GM19324 (cell line): ENCODE results near the gene SCN7A.
"Not testable (repeated sequence)": the region's sequence is repeated elsewhere in the genome, so short reads cannot be mapped to it uniquely, and the experiment has no call there.

Experiments used
- ATAC-seq: cut with Tn5 transposase; IDR thresholded peaks from one replicate; pipeline ENCODE4 v1.9.1; 2021; ENCODE audit warnings: mild to moderate bottlenecking, moderate library complexity; ENCODE audit not compliant: unreplicated experiment, low FRiP score

The SCN7A gene

GRCh38 chr2:166455823-166456222 is 38.2 kb downstream of the SCN7A start:
- not testable (repeated sequence) for ATAC-seq

- no peak for ATAC-seq
These were observed 39.9 kb downstream of the SCN7A start for GRCh38 chr2:166454006-166454595.

- ATAC-seq, result no peak
These were observed 42.6 kb downstream of the SCN7A start for GRCh38 chr2:166451468-166451867.

GRCh38 chr2:166449439-166449838 is 44.6 kb downstream of the SCN7A start:
- ATAC-seq, result peak; percentile 49

- no peak for ATAC-seq
These were observed 45.9 kb downstream of the SCN7A start for GRCh38 chr2:166448106-166448505.

GRCh38 chr2:166444306-166444705 is 49.7 kb downstream of the SCN7A start:
- ATAC-seq, result no peak

GRCh38 chr2:166440313-166440712 is 53.7 kb downstream of the SCN7A start:
- no peak for ATAC-seq

- no peak for ATAC-seq
These were observed 55.0 kb downstream of the SCN7A start for GRCh38 chr2:166439078-166439477.

- no peak for ATAC-seq
These were observed 57.1 kb downstream of the SCN7A start for GRCh38 chr2:166436976-166437375.

- no peak for ATAC-seq
These were observed 57.9 kb downstream of the SCN7A start for GRCh38 chr2:166436189-166436588.

GRCh38 chr2:166434491-166434890 is 59.6 kb downstream of the SCN7A start:
- ATAC-seq, result no peak

- ATAC-seq, result no peak
These were observed 60.6 kb downstream of the SCN7A start for GRCh38 chr2:166433457-166433856.

GRCh38 chr2:166432331-166432730 is 61.7 kb downstream of the SCN7A start:
- ATAC-seq, result no peak

- no peak for ATAC-seq
These were observed 69.2 kb downstream of the SCN7A start for GRCh38 chr2:166424841-166425240.

- ATAC-seq, result no peak
These were observed 74.5 kb downstream of the SCN7A start for GRCh38 chr2:166419616-166419934.

GRCh38 chr2:166418853-166419615 is 75.0 kb downstream of the SCN7A start:
- no peak for ATAC-seq

- no peak for ATAC-seq
These were observed 76.4 kb downstream of the SCN7A start for GRCh38 chr2:166417669-166418068.

- no peak for ATAC-seq
These were observed 80.8 kb downstream of the SCN7A start for GRCh38 chr2:166413255-166413654.

GRCh38 chr2:166411473-166412230 is 82.4 kb downstream of the SCN7A start:
- ATAC-seq, result no peak

- no peak for ATAC-seq
These were observed 83.1 kb downstream of the SCN7A start for GRCh38 chr2:166410828-166411472.

GRCh38 chr2:166407746-166408145 is 86.3 kb downstream of the SCN7A start:
- not testable (repeated sequence) for ATAC-seq
